Neural cell (in vitro differentiated cells): Measurements from ENCODE around the gene COA3. TPM values are rescaled to one million over a fixed set of nuclear protein-coding genes. Genes with fewer than 3 reads are reported as not detected.
"Not testable (repeated sequence)": the region's sequence is repeated elsewhere in the genome, so short reads cannot be mapped to it uniquely, and the experiment has no call there.

ENCODE experiments used
- H2AFZ ChIP-seq: fragments of 200-600, 300-800 bp; sonication (generic), shearing (Covaris generic); 2 replicates; pipeline ENCODE4 v1.6.0; 2014; ENCODE audit warnings: low read depth, mild to moderate bottlenecking, antibody characterized with exemption, low read length, moderate library complexity
- H3F3A ChIP-seq: fragments of 200-600 bp; shearing (Covaris generic); 2 replicates; pipeline ENCODE4 v1.6.1; 2016; ENCODE audit warnings: mild to moderate bottlenecking, moderate library complexity, mixed read lengths, antibody characterized with exemption, low read length; ENCODE audit not compliant: insufficient read depth, poor library complexity, severe bottlenecking
- H3K27ac ChIP-seq: fragments of 200-600, 300-800 bp; sonication (generic), shearing (Covaris generic); 2 replicates; pipeline ENCODE4 v1.5.1; 2014; ENCODE audit warnings: mild to moderate bottlenecking, low read length, moderate library complexity
- H3K27me3 ChIP-seq: fragments of 300-800, 200-600 bp; sonication (generic), shearing (Covaris generic); 2 replicates; pipeline ENCODE4 v1.6.0; 2014; ENCODE audit warnings: mild to moderate bottlenecking, low read depth, low read length, moderate library complexity; ENCODE audit not compliant: insufficient read depth
- H3K36me3 ChIP-seq: fragments of 300-800, 200-600 bp; sonication (generic), shearing (Covaris generic); 2 replicates; pipeline ENCODE4 v1.5.1; 2014; ENCODE audit warnings: mild to moderate bottlenecking, antibody characterized with exemption, low read length, moderate library complexity; ENCODE audit not compliant: insufficient read depth
- H3K4me2 ChIP-seq: fragments of 300-800, 200-600 bp; sonication (generic), shearing (Covaris generic); 2 replicates; pipeline ENCODE4 v1.6.0; 2014; ENCODE audit warnings: mild to moderate bottlenecking, low read length
- H3K4me3 ChIP-seq: fragments of 300-800, 200-600 bp; sonication (generic), shearing (Covaris generic); 2 replicates; pipeline ENCODE4 v1.5.1; 2014; ENCODE audit warnings: mild to moderate bottlenecking, low read length, moderate library complexity
- H3K79me2 ChIP-seq: fragments of 200-600 bp; shearing (Covaris generic); replicated peaks from 2 replicates; pipeline ENCODE4 v1.6.0; 2014; ENCODE audit warnings: mild to moderate bottlenecking, low read length, moderate library complexity; ENCODE audit not compliant: insufficient read depth
- H3K9ac ChIP-seq: fragments of 300-800, 200-600 bp; sonication (generic), shearing (Covaris generic); 2 replicates; pipeline ENCODE4 v1.6.1; 2016; ENCODE audit warnings: mild to moderate bottlenecking, low read length, mixed read lengths
- H3K9me2 ChIP-seq: fragments of 200-600 bp; shearing (Covaris generic); 2 replicates; pipeline ENCODE4 v1.6.1; 2016; ENCODE audit warnings: mild to moderate bottlenecking, low read length, mixed read lengths; ENCODE audit not compliant: insufficient read depth
- H3K9me3 ChIP-seq: fragments of 200-600, 300-800 bp; sonication (generic), shearing (Covaris generic); 2 replicates; pipeline ENCODE4 v1.6.1; 2016; ENCODE audit warnings: mild to moderate bottlenecking, mixed run types, low read length, moderate library complexity, mixed read lengths
- H4K20me1 ChIP-seq: fragments of 200-600 bp; shearing (Covaris generic); 2 replicates; pipeline ENCODE4 v1.6.1; 2016; ENCODE audit warnings: mild to moderate bottlenecking, mixed run types; ENCODE audit not compliant: insufficient read depth
- CTCF ChIP-seq: fragments of 450-650 bp; IDR thresholded peaks from 2 replicates; pipeline ENCODE4 v1.5.1; 2014; ENCODE audit warnings: antibody characterized with exemption, mild to moderate bottlenecking, moderate library complexity; ENCODE audit not compliant: poor library complexity, severe bottlenecking
- EP300 ChIP-seq: fragments of 450-650 bp; conservative IDR thresholded peaks from 2 replicates; pipeline ENCODE4 v1.6.1; 2014; ENCODE audit warnings: antibody characterized with exemption, mild to moderate bottlenecking, moderate library complexity; ENCODE audit not compliant: poor library complexity, severe bottlenecking
- EZH2 ChIP-seq: fragments of 200-600, 300-800 bp; shearing (Covaris generic), sonication (generic); IDR thresholded peaks from 2 replicates; pipeline ENCODE4 v1.6.1; 2014; ENCODE audit warnings: antibody characterized with exemption, low read length, borderline replicate concordance, mild to moderate bottlenecking; ENCODE audit not compliant: insufficient read depth, poor library complexity, severe bottlenecking
- MXI1 ChIP-seq: fragments of 450-650 bp; conservative IDR thresholded peaks from 2 replicates; pipeline ENCODE4 v1.6.1; 2014; ENCODE audit warnings: antibody characterized with exemption, mild to moderate bottlenecking; ENCODE audit not compliant: poor library complexity, severe bottlenecking
- POLR2AphosphoS5 ChIP-seq: IDR thresholded peaks from 2 replicates; pipeline ENCODE4 v1.6.1; 2012
- RAD21 ChIP-seq: fragments of 450-650 bp; conservative IDR thresholded peaks from 2 replicates; pipeline ENCODE4 v1.6.1; 2014; ENCODE audit warnings: antibody characterized with exemption, mild to moderate bottlenecking, moderate library complexity
- SMC3 ChIP-seq: fragments of 450-650 bp; conservative IDR thresholded peaks from 2 replicates; pipeline ENCODE4 v1.6.1; 2014; ENCODE audit warnings: antibody characterized with exemption, mild to moderate bottlenecking, moderate library complexity; ENCODE audit not compliant: poor library complexity
- TAF1 ChIP-seq: IDR thresholded peaks from 2 replicates; pipeline ENCODE4 v1.6.1; 2012; ENCODE audit warnings: low read depth
- polyA plus RNA-seq: library from polyadenylated mRNA; depleted of rRNA; stranded (reverse); fragments of >200 nt; gene quantifications from 2 replicates; pipeline ENCODE4 v1.2.3, GENCODE V29; 2014
- TF ChIP-seq, protein P1 (sequence below): IDR thresholded peaks from 2 replicates; pipeline ENCODE4 v1.6.1; 2012; ENCODE audit warnings: borderline replicate concordance

COA3 gene
- polyA plus RNA-seq, 1 donor from 2014 or later = 234 TPM

DNA sequence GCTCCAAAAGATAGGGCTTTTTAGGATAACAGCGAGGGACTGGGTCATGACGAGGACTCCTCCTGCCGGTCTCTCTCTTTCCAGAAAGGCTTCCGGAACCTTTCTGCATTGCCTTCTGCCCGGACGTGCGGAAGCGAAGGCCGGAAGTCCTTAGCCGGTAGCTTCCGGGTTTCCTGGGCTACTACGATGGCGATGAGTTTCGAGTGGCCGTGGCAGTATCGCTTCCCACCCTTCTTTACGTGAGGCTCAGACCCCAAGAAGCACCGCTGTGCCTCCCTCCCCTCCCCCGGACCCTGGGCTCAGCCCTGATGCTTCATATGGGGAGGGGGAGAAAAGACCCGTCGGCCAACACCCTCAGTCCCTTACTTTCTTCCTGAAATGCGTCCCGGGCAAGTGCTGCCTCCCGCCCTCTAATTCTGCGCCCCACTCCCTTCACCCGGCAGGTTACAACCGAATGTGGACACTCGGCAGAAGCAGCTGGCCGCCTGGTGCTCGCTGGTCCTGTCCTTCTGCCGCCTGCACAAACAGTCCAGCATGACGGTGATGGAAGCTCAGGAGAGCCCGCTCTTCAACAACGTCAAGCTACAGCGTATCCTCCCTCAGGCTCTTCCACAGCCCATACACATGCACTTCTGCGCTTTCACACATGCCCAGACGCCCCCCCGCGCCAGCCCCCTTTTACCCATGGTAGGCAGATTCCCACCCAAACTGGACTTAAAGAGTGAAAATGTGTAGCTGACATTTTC lies 25.0 kb downstream of the COA3 start, which contains the start of gene VPS25:
TSS of gene VPS25 (plus strand) at position 160 of the 746 bp plus-strand sequence. CDS start at position 187, 27 bp downstream.
- no peaks in the 10 kb centered on the region for H3F3A ChIP-seq
- TF ChIP-seq SMC3 (peak; percentile 51), EZH2 (no peak), RAD21 (no peak), CTCF (peak; percentile 41), POLR2AphosphoS5 (peak; percentile 94), TAF1 (peak; percentile 100), EP300 (peak; percentile 54), MXI1 (peak; percentile 76)
- TF ChIP-seq, protein P1, sequence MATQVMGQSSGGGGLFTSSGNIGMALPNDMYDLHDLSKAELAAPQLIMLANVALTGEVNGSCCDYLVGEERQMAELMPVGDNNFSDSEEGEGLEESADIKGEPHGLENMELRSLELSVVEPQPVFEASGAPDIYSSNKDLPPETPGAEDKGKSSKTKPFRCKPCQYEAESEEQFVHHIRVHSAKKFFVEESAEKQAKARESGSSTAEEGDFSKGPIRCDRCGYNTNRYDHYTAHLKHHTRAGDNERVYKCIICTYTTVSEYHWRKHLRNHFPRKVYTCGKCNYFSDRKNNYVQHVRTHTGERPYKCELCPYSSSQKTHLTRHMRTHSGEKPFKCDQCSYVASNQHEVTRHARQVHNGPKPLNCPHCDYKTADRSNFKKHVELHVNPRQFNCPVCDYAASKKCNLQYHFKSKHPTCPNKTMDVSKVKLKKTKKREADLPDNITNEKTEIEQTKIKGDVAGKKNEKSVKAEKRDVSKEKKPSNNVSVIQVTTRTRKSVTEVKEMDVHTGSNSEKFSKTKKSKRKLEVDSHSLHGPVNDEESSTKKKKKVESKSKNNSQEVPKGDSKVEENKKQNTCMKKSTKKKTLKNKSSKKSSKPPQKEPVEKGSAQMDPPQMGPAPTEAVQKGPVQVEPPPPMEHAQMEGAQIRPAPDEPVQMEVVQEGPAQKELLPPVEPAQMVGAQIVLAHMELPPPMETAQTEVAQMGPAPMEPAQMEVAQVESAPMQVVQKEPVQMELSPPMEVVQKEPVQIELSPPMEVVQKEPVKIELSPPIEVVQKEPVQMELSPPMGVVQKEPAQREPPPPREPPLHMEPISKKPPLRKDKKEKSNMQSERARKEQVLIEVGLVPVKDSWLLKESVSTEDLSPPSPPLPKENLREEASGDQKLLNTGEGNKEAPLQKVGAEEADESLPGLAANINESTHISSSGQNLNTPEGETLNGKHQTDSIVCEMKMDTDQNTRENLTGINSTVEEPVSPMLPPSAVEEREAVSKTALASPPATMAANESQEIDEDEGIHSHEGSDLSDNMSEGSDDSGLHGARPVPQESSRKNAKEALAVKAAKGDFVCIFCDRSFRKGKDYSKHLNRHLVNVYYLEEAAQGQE = peak; percentile 93
- no peaks in the 10 kb centered on the region for H3K36me3 ChIP-seq
- H2AFZ ChIP-seq = peak within 1 kb of the TSS; percentile 95
- no peaks in the 10 kb centered on the region for H4K20me1 ChIP-seq
- H3K79me2 ChIP-seq = no peaks in the 10 kb centered on the region
- H3K9me3 ChIP-seq = no peaks in the 10 kb centered on the region
- no peaks in the 10 kb centered on the region for H3K9me2 ChIP-seq
- peak within 1 kb of the TSS; percentile 77 for H3K4me2 ChIP-seq
- H3K27ac ChIP-seq = peak within 1 kb of the TSS; percentile 73
- H3K4me3 ChIP-seq = peak within 1 kb of the TSS; percentile 84
- no peaks in the 10 kb centered on the region for H3K27me3 ChIP-seq
- peak within 1 kb of the TSS; percentile 88 for H3K9ac ChIP-seq

DNA sequence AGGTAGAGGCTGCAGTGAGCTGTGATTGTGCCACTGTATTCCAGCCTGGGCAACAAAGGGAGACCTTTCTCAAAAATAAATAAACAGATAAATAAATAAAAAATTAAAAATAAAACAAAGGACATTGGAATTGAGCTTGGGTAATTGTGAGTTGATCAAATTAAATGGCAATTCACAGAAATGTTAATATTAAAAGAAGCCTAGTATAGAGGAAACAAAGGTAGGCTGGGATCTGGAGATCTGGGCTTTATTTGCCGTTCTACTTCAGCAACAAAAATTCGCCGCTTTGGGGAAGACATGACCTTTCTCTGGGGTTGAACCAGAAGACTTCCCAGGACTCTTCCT lies 25.6 kb downstream of the COA3 start:
- Histone ChIP-seq H3F3A (no peaks in the 10 kb centered on the region), H3K4me2 (peak overlapping the region; percentile 74), H3K9me3 (no peaks in the 10 kb centered on the region), H2AFZ (peak overlapping the region; percentile 95), H3K9ac (peak overlapping the region; percentile 88), H3K9me2 (no peaks in the 10 kb centered on the region), H3K27ac (peak overlapping the region; percentile 73), H3K27me3 (no peaks in the 10 kb centered on the region), H3K79me2 (no peaks in the 10 kb centered on the region), H4K20me1 (no peaks in the 10 kb centered on the region), H3K4me3 (peak overlapping the region; percentile 84), H3K36me3 (no peaks in the 10 kb centered on the region)
- TF ChIP-seq SMC3 (no peak), RAD21 (no peak), EP300 (no peak), POLR2AphosphoS5 (no peak), TAF1 (no peak), CTCF (no peak), EZH2 (no peak), MXI1 (no peak)
- TF ChIP-seq, protein P1 = no peak

DNA sequence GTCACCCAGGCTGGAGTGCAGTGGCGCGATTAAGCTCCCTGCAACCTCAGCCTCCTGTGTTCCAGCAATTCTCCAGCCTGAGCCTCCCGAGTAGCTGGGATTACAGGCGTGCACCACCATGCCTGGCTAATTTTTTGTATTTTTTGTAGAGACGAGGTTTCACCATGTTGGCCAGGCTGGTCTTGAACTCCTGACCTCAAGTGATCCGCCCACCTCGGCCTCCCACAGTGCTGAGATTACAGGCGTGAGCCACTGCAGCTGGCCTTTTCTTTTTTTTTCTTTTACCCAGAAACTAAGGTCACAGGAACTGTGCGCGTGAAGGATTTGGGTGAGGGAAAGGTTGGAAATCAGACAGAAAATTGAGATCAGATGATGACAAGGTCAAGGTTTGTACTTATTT lies 28.5 kb downstream of the COA3 start:
- not testable (repeated sequence) for H3K9me2 ChIP-seq, H3K27ac ChIP-seq

More for the DNA sequence above, 28.5 kb downstream of the COA3 start:
- H3K4me2 ChIP-seq, H3K9ac ChIP-seq, H3K9me3 ChIP-seq, H3K79me2 ChIP-seq, H3K36me3 ChIP-seq, H2AFZ ChIP-seq, H4K20me1 ChIP-seq, H3K4me3 ChIP-seq, H3K27me3 ChIP-seq, H3F3A ChIP-seq: not testable (repeated sequence)
